HEK293 (cell line): ENCODE measurements around the gene TRPV2.

ENCODE experiments used
- CTCF ChIA-PET: fragments of 350-600 bp; formaldehyde crosslinking; extraction: SDS; loops from one replicate; lab custom pipeline; 2021; ENCODE audit warnings: antibody characterized with exemption; lab: Yijun Ruan, JAX
- POLR2A ChIA-PET: fragments of 300-600 bp; formaldehyde crosslinking; extraction: SDS; loops from one replicate; lab custom pipeline; 2020; ENCODE audit warnings: antibody characterized with exemption, inconsistent platforms; lab: Yijun Ruan, JAX
- H3K27ac ChIP-seq: fragments of 200-500 bp; sonication (Bioruptor generic); 2 replicates; pipeline ENCODE4 v1.5.1; 2014; ENCODE audit warnings: low read depth, low read length, control low read depth, inconsistent platforms; ENCODE audit errors: extremely low read depth
- H3K36me3 ChIP-seq, 2 experiments: fragments of 200-500 bp in 1 of 2; sonication (Bioruptor generic) in 1 of 2; 1 replicate in 1 of 2; 2 replicates in 1 of 2; pipeline ENCODE4 v1.5.1; 2014 to 2017; ENCODE audit warnings: inconsistent platforms in 2 of 2, low read length in 2 of 2; ENCODE audit not compliant: control insufficient read depth in 2 of 2, insufficient read depth in 1 of 2
- H3K4me1 ChIP-seq: fragments of 200-500 bp; sonication (Bioruptor generic); 2 replicates; pipeline ENCODE4 v1.5.1; 2014; ENCODE audit warnings: mild to moderate bottlenecking, low read length, inconsistent platforms; ENCODE audit not compliant: control insufficient read depth, insufficient read depth
- H3K4me3 ChIP-seq: 2 replicates; pipeline ENCODE4 v1.5.1; 2011; ENCODE audit warnings: low read depth, mild to moderate bottlenecking, control low read depth, low read length, moderate library complexity
- H3K9me3 ChIP-seq: fragments of 200-500 bp; sonication (Bioruptor generic); 2 replicates; pipeline ENCODE4 v1.5.1; 2014; ENCODE audit warnings: low read depth, low read length, inconsistent platforms; ENCODE audit not compliant: control insufficient read depth, insufficient read depth
- AEBP2 ChIP-seq: fragments of 450-650 bp; formaldehyde crosslinking; IDR thresholded peaks from 2 replicates; pipeline ENCODE4 v1.5.1; 2016; ENCODE audit warnings: missing biosample characterization, missing genetic modification characterization, borderline replicate concordance
- EGR2 ChIP-seq: fragments of 450-650 bp; formaldehyde crosslinking; IDR thresholded peaks from 2 replicates; pipeline ENCODE4 v1.5.1; 2016; ENCODE audit warnings: low read depth, missing biosample characterization, missing genetic modification characterization
- FEZF1 ChIP-seq: fragments of 450-650 bp; formaldehyde crosslinking; IDR thresholded peaks from 2 replicates; pipeline ENCODE4 v1.5.1; 2016; ENCODE audit warnings: missing biosample characterization, missing genetic modification characterization
- GLI2 ChIP-seq: fragments of 450-650 bp; formaldehyde crosslinking; IDR thresholded peaks from 2 replicates; pipeline ENCODE4; 2017; ENCODE audit warnings: missing biosample characterization, missing genetic modification characterization, low read depth, borderline replicate concordance
- HOXC10 ChIP-seq: sonication (generic); formaldehyde crosslinking; IDR thresholded peaks from 2 replicates; pipeline ENCODE4 v1.8.1; 2023; ENCODE audit warnings: mild to moderate bottlenecking, missing genetic modification reagents
- KLF10 ChIP-seq: fragments of 450-650 bp; IDR thresholded peaks from 2 replicates; pipeline ENCODE4 v1.5.1; 2018; ENCODE audit warnings: missing biosample characterization, mild to moderate bottlenecking, missing genetic modification characterization
- SP2 ChIP-seq: fragments of 450-650 bp; formaldehyde crosslinking; IDR thresholded peaks from 2 replicates; pipeline ENCODE4 v1.5.1; 2016; ENCODE audit warnings: missing biosample characterization, missing genetic modification characterization
- YY2 ChIP-seq: fragments of 450-650 bp; formaldehyde crosslinking; IDR thresholded peaks from 2 replicates; pipeline ENCODE4 v1.5.1; 2016; ENCODE audit warnings: missing biosample characterization, missing genetic modification characterization
- ZFP37 ChIP-seq: fragments of 450-650 bp; formaldehyde crosslinking; IDR thresholded peaks from 2 replicates; pipeline ENCODE4 v1.5.1; 2016; ENCODE audit warnings: missing biosample characterization, missing genetic modification characterization
- ZNF138 ChIP-seq: fragments of 450-650 bp; formaldehyde crosslinking; IDR thresholded peaks from 2 replicates; pipeline ENCODE4 v1.5.1; 2016; ENCODE audit warnings: missing biosample characterization, missing genetic modification characterization, borderline replicate concordance
- ZNF202 ChIP-seq: fragments of 450-650 bp; formaldehyde crosslinking; IDR thresholded peaks from 2 replicates; pipeline ENCODE4 v1.5.1; 2016; ENCODE audit warnings: missing biosample characterization, missing genetic modification characterization, borderline replicate concordance
- ZNF221 ChIP-seq: fragments of 450-650 bp; formaldehyde crosslinking; IDR thresholded peaks from 2 replicates; pipeline ENCODE4 v1.5.1; 2017; ENCODE audit warnings: missing biosample characterization, missing genetic modification characterization, borderline replicate concordance
- ZNF26 ChIP-seq: fragments of 450-650 bp; formaldehyde crosslinking; IDR thresholded peaks from 2 replicates; pipeline ENCODE4 v1.5.1; 2016; ENCODE audit warnings: missing biosample characterization, missing genetic modification characterization
- ZNF266 ChIP-seq: fragments of 450-650 bp; formaldehyde crosslinking; IDR thresholded peaks from 2 replicates; pipeline ENCODE4 v1.5.1; 2016; ENCODE audit warnings: missing biosample characterization, missing genetic modification characterization, low read depth
- ZNF274 ChIP-seq, 2 experiments: fragments of 200-500 bp in 1 of 2; fragments of 450-650 bp in 1 of 2; sonication (Bioruptor generic) in 1 of 2; formaldehyde crosslinking in 1 of 2; IDR thresholded peaks; 2 replicates each; pipeline versions ENCODE4 v1.5.1 to v1.6.1; 2014 to 2016; ENCODE audit warnings: borderline replicate concordance in 1 of 2, inconsistent platforms in 1 of 2, low read length in 1 of 2, missing biosample characterization in 1 of 2, missing genetic modification characterization in 1 of 2
- ZNF280C ChIP-seq: fragments of 450-650 bp; formaldehyde crosslinking; IDR thresholded peaks from 2 replicates; pipeline ENCODE4 v1.5.1; 2016; ENCODE audit warnings: missing biosample characterization, missing genetic modification characterization
- ZNF37A ChIP-seq: fragments of 450-650 bp; IDR thresholded peaks from 2 replicates; pipeline ENCODE4 v1.5.1; 2018; ENCODE audit warnings: missing biosample characterization, missing genetic modification characterization
- ZNF433 ChIP-seq: fragments of 450-650 bp; formaldehyde crosslinking; IDR thresholded peaks from 2 replicates; pipeline ENCODE4 v1.5.1; 2016; ENCODE audit warnings: missing biosample characterization, missing genetic modification characterization, low read depth
- ZNF548 ChIP-seq: fragments of 450-650 bp; formaldehyde crosslinking; IDR thresholded peaks from 2 replicates; pipeline ENCODE4 v1.5.1; 2016; ENCODE audit warnings: missing biosample characterization, missing genetic modification characterization
- ZNF549 ChIP-seq: fragments of 450-650 bp; IDR thresholded peaks from 2 replicates; pipeline ENCODE4 v1.5.1; 2018; ENCODE audit warnings: missing biosample characterization, missing genetic modification characterization, mild to moderate bottlenecking, inconsistent platforms, moderate library complexity
- ZNF621 ChIP-seq: fragments of 450-650 bp; formaldehyde crosslinking; IDR thresholded peaks from 2 replicates; pipeline ENCODE4 v1.5.1; 2017; ENCODE audit warnings: missing biosample characterization, missing genetic modification characterization
- ZNF776 ChIP-seq: fragments of 450-650 bp; formaldehyde crosslinking; IDR thresholded peaks from 2 replicates; pipeline ENCODE4 v1.5.0; 2017; ENCODE audit warnings: missing biosample characterization, missing genetic modification characterization, borderline replicate concordance
- ZSCAN30 ChIP-seq: fragments of 450-650 bp; IDR thresholded peaks from 2 replicates; pipeline ENCODE4 v1.5.1; 2018; ENCODE audit warnings: missing biosample characterization, mild to moderate bottlenecking, missing genetic modification characterization, moderate library complexity
- TF ChIP-seq, protein P1 (sequence below): IDR thresholded peaks from 2 replicates; pipeline ENCODE4 v1.6.1; 2011; ENCODE audit warnings: mild to moderate bottlenecking, low read depth, low read length, borderline replicate concordance
- TF ChIP-seq, protein P2 (sequence below): fragments of 450-650 bp; formaldehyde crosslinking; IDR thresholded peaks from 2 replicates; pipeline ENCODE4 v1.5.1; 2017; ENCODE audit warnings: missing biosample characterization, missing genetic modification characterization
- TF ChIP-seq, protein P3 (sequence below): fragments of 450-650 bp; formaldehyde crosslinking; IDR thresholded peaks from 2 replicates; pipeline ENCODE4 v1.5.1; 2016; ENCODE audit warnings: missing biosample characterization, missing genetic modification characterization

Gene TRPV2

GRCh38 chr17:16407911-16408588, 7.3 kb upstream of the TRPV2 start:
- CTCF ChIA-PET, result interaction anchor here (0.6 to 0.9 kb wide), 3 partner anchors 9 to 44 kb away, joined by 3 to 6 read pairs (median 6); no protein-coding TSS in a partner anchor
- peaks cover 3% of the 10 kb centered on the region; the same call in 1 of the 2 replicates for H3K4me1 ChIP-seq
- POLR2A ChIA-PET, result interaction anchor here (0.7 to 4.4 kb wide), 5 partner anchors 10 to 31 kb away, joined by 3 to 27 read pairs (median 5); partner anchors contain the start of gene UBB
- no peak overlapping the region for H3K4me3 ChIP-seq
- no peaks in the 10 kb centered on the region for H3K9me3 ChIP-seq
- H3K27ac ChIP-seq, result no peak overlapping the region
- no peaks in the 10 kb centered on the region for H3K36me3 ChIP-seq
- no peak for TF ChIP-seq ZNF776 (tag by site-specific recombination)
- no peak for TF ChIP-seq ZSCAN30 (tag by site-specific recombination)
- TF ChIP-seq ZNF26 (tag by site-specific recombination), result no peak
- TF ChIP-seq GLI2 (tag by site-specific recombination), result no peak
- no peak for TF ChIP-seq ZNF138 (tag by site-specific recombination)
- TF ChIP-seq FEZF1 (tag by site-specific recombination), result no peak
- TF ChIP-seq KLF10, result peak; percentile 54; the same call in 1 of the 2 replicates
- TF ChIP-seq, protein P1, sequence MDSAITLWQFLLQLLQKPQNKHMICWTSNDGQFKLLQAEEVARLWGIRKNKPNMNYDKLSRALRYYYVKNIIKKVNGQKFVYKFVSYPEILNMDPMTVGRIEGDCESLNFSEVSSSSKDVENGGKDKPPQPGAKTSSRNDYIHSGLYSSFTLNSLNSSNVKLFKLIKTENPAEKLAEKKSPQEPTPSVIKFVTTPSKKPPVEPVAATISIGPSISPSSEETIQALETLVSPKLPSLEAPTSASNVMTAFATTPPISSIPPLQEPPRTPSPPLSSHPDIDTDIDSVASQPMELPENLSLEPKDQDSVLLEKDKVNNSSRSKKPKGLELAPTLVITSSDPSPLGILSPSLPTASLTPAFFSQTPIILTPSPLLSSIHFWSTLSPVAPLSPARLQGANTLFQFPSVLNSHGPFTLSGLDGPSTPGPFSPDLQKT, result no peak
- TF ChIP-seq ZFP37 (tag by site-specific recombination), result no peak
- no peak for TF ChIP-seq YY2 (tag by site-specific recombination)
- no peak for TF ChIP-seq ZNF202
- no peak for TF ChIP-seq ZNF221 (tag by site-specific recombination)
- no peak for TF ChIP-seq AEBP2
- TF ChIP-seq ZNF433, result no peak
- TF ChIP-seq EGR2 (tag by site-specific recombination), result no peak
- TF ChIP-seq, protein P2, sequence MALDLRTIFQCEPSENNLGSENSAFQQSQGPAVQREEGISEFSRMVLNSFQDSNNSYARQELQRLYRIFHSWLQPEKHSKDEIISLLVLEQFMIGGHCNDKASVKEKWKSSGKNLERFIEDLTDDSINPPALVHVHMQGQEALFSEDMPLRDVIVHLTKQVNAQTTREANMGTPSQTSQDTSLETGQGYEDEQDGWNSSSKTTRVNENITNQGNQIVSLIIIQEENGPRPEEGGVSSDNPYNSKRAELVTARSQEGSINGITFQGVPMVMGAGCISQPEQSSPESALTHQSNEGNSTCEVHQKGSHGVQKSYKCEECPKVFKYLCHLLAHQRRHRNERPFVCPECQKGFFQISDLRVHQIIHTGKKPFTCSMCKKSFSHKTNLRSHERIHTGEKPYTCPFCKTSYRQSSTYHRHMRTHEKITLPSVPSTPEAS (tag by site-specific recombination), result no peak
- TF ChIP-seq ZNF549 (tag by site-specific recombination), result no peak
- no peak for TF ChIP-seq ZNF280C
- no peak for TF ChIP-seq ZNF274 (IDR thresholded peaks at IDR 0.05; ENCODE audit: low read length)
- TF ChIP-seq ZNF274 (tag by site-specific recombination; IDR thresholded peaks at IDR 0.05; ENCODE audit: borderline replicate concordance), result no peak
- no peak for TF ChIP-seq ZNF621
- TF ChIP-seq ZNF548, result no peak
- no peak for TF ChIP-seq SP2 (tag by site-specific recombination)
- TF ChIP-seq ZNF37A (tag by site-specific recombination), result 0 out of 2 replicates have a peak, but pooled peaks have one; percentile 30
- TF ChIP-seq, protein P3, sequence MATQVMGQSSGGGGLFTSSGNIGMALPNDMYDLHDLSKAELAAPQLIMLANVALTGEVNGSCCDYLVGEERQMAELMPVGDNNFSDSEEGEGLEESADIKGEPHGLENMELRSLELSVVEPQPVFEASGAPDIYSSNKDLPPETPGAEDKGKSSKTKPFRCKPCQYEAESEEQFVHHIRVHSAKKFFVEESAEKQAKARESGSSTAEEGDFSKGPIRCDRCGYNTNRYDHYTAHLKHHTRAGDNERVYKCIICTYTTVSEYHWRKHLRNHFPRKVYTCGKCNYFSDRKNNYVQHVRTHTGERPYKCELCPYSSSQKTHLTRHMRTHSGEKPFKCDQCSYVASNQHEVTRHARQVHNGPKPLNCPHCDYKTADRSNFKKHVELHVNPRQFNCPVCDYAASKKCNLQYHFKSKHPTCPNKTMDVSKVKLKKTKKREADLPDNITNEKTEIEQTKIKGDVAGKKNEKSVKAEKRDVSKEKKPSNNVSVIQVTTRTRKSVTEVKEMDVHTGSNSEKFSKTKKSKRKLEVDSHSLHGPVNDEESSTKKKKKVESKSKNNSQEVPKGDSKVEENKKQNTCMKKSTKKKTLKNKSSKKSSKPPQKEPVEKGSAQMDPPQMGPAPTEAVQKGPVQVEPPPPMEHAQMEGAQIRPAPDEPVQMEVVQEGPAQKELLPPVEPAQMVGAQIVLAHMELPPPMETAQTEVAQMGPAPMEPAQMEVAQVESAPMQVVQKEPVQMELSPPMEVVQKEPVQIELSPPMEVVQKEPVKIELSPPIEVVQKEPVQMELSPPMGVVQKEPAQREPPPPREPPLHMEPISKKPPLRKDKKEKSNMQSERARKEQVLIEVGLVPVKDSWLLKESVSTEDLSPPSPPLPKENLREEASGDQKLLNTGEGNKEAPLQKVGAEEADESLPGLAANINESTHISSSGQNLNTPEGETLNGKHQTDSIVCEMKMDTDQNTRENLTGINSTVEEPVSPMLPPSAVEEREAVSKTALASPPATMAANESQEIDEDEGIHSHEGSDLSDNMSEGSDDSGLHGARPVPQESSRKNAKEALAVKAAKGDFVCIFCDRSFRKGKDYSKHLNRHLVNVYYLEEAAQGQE (tag by site-specific recombination), result no peak
- no peak for TF ChIP-seq ZNF266 (tag by site-specific recombination)
- TF ChIP-seq HOXC10 (CRISPR knock-in tag), result no peak
